Effector memory CD8-positive, alpha-beta T cell (primary cell): Measurements from ENCODE around the gene ITPKB.

Experiments
- ATAC-seq: fragments of 150-1000 bp; cut with Tn5 transposase; replicated peaks from 2 replicates; pipeline ENCODE4 v1.10.0; 2021; ENCODE audit warnings: mild to moderate bottlenecking, moderate library complexity
- DNase-seq, 3 experiments: peaks; one replicate each; pipeline ENCODE4 v3.0.0; 2021
- H3K27ac Mint-ChIP-seq, 2 donors: one replicate each; pipeline ENCODE4 v1.8.0; 2022; ENCODE audit warnings: mild to moderate bottlenecking in 2 of 2, mixed read lengths in 2 of 2, moderate library complexity in 2 of 2
- H3K27me3 Mint-ChIP-seq, 2 donors: one replicate each; pipeline ENCODE4 v1.8.0; 2022; ENCODE audit warnings: mixed read lengths in 2 of 2
- H3K36me3 Mint-ChIP-seq: one replicate; pipeline ENCODE4 v1.8.0; 2022; ENCODE audit warnings: mild to moderate bottlenecking, moderate library complexity, mixed read lengths; ENCODE audit not compliant: insufficient read depth
- H3K4me1 Mint-ChIP-seq, 2 donors: one replicate each; pipeline ENCODE4 v1.8.0; 2022; ENCODE audit warnings: low read depth in 2 of 2, mixed read lengths in 2 of 2
- H3K4me3 Mint-ChIP-seq, 2 donors: one replicate each; pipeline ENCODE4 v1.8.0; 2022; ENCODE audit warnings: mild to moderate bottlenecking in 2 of 2, mixed read lengths in 2 of 2, moderate library complexity in 2 of 2
- H3K9me3 Mint-ChIP-seq, 2 donors: one replicate each; pipeline ENCODE4 v1.8.0; 2022; ENCODE audit warnings: mixed read lengths in 2 of 2

Gene ITPKB

GRCh38 chr1:226678701-226679100 lies 60.4 kb downstream of the ITPKB start:
- H3K27me3 Mint-ChIP-seq: no peaks in the 10 kb centered on the region
- H3K9me3 Mint-ChIP-seq: no peaks in the 10 kb centered on the region
- peaks cover 89 to 100% of the 10 kb centered on the region in 2 donors for H3K4me1 Mint-ChIP-seq
- H3K4me3 Mint-ChIP-seq: peak overlapping the region; percentile 84 to 86
- peak overlapping the region; percentile 99 for H3K27ac Mint-ChIP-seq
- ATAC-seq (peak; percentile 43), DNase-seq (peak; percentile 51 to 53 (median 51))
- H3K36me3 Mint-ChIP-seq: peaks cover 64% of the 10 kb centered on the region

GRCh38 chr1:226678251-226678650 lies 60.8 kb downstream of the ITPKB start:
- Mint-ChIP-seq H3K4me3 (peak overlapping the region; percentile 84 to 86), H3K27ac (peak overlapping the region; percentile 99)

DNA sequence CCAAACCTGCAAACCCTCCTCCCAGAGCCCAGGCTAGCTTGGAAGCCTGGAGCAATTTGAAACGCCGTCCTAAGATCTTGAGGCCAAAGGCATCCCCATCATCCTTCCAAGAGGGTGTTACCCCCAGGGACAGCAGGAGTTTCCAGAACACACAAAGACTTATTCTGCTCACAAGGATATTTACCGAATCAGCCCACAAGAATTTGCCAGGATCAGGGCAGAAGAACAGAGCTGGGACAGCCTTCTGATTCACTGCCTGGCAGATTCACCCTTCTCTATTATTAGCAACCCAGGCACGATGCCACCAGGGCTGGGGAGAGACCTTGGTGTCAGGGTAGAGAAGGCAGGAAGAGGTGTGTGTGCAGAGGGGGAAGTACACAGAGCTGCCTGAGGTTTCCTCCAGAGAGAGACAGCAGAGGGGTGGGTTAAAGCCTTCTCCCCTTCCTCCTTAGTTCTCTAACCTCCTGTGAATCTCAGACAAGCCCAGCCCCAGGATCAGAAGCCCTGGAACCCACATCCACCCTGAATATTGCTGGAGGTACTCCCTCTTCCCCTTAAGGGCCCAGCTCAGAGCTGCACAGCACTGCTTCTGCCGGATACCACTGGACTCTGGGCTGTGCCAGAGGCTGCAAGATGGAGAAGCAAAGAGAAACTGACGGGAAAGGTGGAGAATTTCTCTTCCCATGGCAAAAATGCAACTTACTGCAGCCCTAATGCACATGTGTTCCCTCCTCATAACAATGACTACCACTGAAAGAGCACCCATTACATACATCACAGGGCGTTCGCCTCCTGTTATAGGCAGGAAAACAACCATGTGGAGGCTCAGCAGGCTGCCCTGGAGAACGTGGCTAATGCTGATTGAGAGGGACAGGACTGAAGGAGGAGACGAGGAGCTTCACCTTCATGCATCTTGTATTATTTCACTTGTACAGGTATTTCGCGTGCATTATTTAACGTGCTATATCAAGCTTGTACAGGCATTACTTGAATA lies 61.8 kb downstream of the ITPKB start:
- DNase-seq: peak; percentile 71 to 74 (median 74)
- peak overlapping the region; percentile 84 to 86 for H3K4me3 Mint-ChIP-seq

More at GRCh38 chr1:226678251-226678650, 60.8 kb downstream of the ITPKB start:
- H3K36me3 Mint-ChIP-seq: peaks cover 64% of the 10 kb centered on the region
- no peaks in the 10 kb centered on the region for H3K9me3 Mint-ChIP-seq
- H3K4me1 Mint-ChIP-seq: peaks cover 86 to 100% of the 10 kb centered on the region in 2 donors
- DNase-seq (no peak), ATAC-seq (no peak)
- H3K27me3 Mint-ChIP-seq: no peaks in the 10 kb centered on the region

GRCh38 chr1:226676381-226676780 lies 62.7 kb downstream of the ITPKB start:
- Mint-ChIP-seq H3K4me1 (peaks cover 83 to 100% of the 10 kb centered on the region in 2 donors), H3K27ac (peak overlapping the region; percentile 99), H3K9me3 (no peaks in the 10 kb centered on the region), H3K4me3 (peak overlapping the region; percentile 84 to 86), H3K27me3 (no peaks in the 10 kb centered on the region), H3K36me3 (peaks cover 67% of the 10 kb centered on the region)
- DNase-seq: no peak
- no peak for ATAC-seq

More for the DNA sequence above, 61.8 kb downstream of the ITPKB start:
- Mint-ChIP-seq H3K36me3 (peaks cover 70% of the 10 kb centered on the region), H3K27me3 (no peaks in the 10 kb centered on the region), H3K9me3 (no peaks in the 10 kb centered on the region), H3K4me1 (peaks cover 81 to 100% of the 10 kb centered on the region in 2 donors), H3K27ac (peak overlapping the region; percentile 99)
- ATAC-seq: peak; percentile 67

DNA sequence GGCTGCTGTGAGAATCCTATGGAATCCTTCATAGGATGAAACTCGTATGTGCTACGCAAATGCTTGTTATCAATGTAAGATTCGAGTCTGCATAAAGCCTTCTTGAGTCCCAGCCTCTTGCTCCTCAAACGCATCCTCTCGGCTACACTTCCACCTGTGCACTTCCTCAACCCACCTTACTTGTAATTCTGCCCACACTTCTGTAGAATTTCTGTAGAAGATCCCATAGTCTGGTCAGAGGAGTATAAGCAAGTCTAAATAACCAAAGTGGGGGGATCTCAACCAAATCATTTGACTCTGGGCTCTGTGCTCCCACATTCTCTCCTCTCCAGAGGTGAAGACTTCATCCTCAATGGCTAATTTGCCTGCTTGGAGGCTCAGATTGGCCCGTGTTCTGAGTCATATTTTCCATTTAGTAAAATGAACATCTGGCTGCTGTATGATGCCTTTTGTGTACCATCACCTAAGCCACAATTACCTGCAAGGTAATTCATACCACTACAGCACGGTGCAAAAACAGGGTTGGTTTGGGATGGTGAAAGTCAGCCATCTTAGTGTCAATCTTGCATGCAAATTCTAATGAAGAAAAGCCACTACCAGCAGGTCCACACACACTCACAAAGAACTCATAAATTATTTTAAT lies 63.2 kb downstream of the ITPKB start:
- ATAC-seq (no peak), DNase-seq (no peak)
- Mint-ChIP-seq H3K27ac (peak overlapping the region; percentile 99), H3K36me3 (peaks cover 65% of the 10 kb centered on the region), H3K4me3 (peak overlapping the region; percentile 84 to 86), H3K9me3 (no peaks in the 10 kb centered on the region), H3K27me3 (no peaks in the 10 kb centered on the region), H3K4me1 (peaks cover 83 to 100% of the 10 kb centered on the region in 2 donors)

DNA sequence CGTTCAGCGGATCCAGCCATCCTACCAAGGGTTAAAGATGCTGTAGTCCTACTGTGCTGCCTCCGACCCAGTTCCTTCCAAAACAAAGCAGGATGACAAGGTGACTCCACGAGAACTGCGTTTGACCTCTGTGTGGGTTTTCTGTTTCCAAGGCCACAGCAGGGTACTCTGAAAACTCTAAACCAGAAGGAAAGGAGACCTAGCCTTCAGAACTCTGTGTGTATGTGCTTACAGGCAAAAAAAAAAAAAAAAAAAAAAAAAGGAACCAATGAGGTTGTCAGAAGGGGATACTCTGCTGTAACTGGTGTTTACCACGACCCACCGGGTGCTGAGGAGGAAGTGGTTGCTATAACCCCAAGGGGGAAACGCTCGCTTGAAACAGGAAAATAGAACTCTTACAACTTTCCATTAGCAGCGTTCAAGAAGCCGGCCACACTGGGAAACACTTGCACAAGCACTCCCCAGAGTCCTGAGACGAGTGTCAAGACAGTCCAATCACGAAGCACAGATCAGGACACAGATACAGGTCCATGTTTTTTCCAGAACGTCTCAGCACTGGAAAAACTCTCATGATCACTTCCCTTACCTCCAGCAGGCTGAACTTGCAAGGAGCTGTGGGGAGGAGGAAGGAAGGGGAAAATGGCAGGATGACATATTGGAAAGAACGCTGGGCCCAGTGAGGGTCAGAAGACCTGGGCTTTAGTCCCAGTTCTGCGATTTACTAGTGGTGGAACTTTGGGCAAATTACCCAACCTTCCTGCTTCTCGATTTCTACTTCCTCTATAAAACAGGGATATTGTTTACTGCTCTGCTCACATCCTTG lies 64.0 kb downstream of the ITPKB start:
- H3K4me3 Mint-ChIP-seq: peak overlapping the region; percentile 84 to 86
- peaks cover 77 to 95% of the 10 kb centered on the region in 2 donors for H3K4me1 Mint-ChIP-seq
- H3K36me3 Mint-ChIP-seq: peaks cover 60% of the 10 kb centered on the region
- no peaks in the 10 kb centered on the region for H3K27me3 Mint-ChIP-seq
- peak overlapping the region; percentile 99 for H3K27ac Mint-ChIP-seq
- DNase-seq (peak; percentile 70 to 77 (median 74)), ATAC-seq (peak; percentile 69)
- H3K9me3 Mint-ChIP-seq: no peaks in the 10 kb centered on the region

DNA sequence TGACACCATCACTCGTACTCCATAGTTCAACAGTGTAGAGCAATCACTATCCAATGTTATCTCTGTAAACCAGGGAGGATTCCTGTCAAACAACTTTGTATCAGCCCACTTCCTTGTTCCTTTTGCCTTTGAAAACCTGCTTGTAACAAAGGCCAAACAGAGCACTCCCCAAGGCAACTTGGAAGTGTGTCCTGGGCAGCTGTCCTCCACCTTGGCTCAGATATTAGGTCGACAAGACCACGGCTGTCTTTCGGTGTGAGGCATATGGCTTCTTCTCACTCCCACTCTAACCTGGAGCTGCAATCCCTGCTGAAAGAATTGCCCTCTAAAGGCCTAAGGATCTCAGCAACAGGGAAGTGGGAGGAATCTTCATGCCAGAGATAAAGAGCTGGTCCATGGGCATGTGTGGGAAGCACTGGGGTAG lies 66.7 kb downstream of the ITPKB start:
- DNase-seq: no peak
- no peak for ATAC-seq
- Mint-ChIP-seq H3K36me3 (peaks cover 52% of the 10 kb centered on the region), H3K4me1 (peaks cover 55 to 82% of the 10 kb centered on the region in 2 donors), H3K27ac (peak overlapping the region; percentile 88 to 99), H3K4me3 (peak overlapping the region in 1 of 2 donors; percentile 6), H3K27me3 (no peaks in the 10 kb centered on the region), H3K9me3 (no peaks in the 10 kb centered on the region)

DNA sequence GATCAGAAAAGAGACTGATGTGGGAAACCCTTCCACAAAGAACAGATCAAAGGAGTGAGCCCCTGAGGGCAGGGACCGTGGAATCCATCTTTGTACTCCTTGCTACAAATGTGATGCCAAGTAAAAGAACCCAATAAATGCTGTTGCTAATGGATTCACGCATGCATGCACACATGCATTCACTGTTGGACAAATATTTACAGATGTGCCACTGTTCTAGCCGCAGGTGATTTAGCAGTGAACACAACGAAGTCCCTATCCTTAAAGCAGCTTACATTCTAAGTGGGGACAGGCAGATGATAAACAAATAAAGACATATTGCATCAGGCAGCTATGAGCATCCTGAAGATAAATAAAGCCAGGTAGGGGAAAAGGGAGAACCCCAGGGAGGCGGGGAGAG lies 67.8 kb downstream of the ITPKB start:
- no peaks in the 10 kb centered on the region for H3K9me3 Mint-ChIP-seq
- H3K27ac Mint-ChIP-seq: peak overlapping the region; percentile 88 to 99
- H3K4me3 Mint-ChIP-seq: peak overlapping the region; percentile 6 to 28
- H3K36me3 Mint-ChIP-seq: peaks cover 45% of the 10 kb centered on the region
- peaks cover 57 to 82% of the 10 kb centered on the region in 2 donors for H3K4me1 Mint-ChIP-seq
- no peak for ATAC-seq
- H3K27me3 Mint-ChIP-seq: no peaks in the 10 kb centered on the region
- no peak for DNase-seq

- Mint-ChIP-seq H3K9me3 (no peaks in the 10 kb centered on the region), H3K27ac (peak overlapping the region in 1 of 2 donors; percentile 99), H3K4me1 (peaks cover 53 to 82% of the 10 kb centered on the region in 2 donors), H3K4me3 (no peak overlapping the region), H3K27me3 (no peaks in the 10 kb centered on the region), H3K36me3 (peaks cover 36% of the 10 kb centered on the region)
- no peak for ATAC-seq
- DNase-seq: no peak
Observed at GRCh38 chr1:226670073-226670472, 69.0 kb downstream of the ITPKB start.

DNA sequence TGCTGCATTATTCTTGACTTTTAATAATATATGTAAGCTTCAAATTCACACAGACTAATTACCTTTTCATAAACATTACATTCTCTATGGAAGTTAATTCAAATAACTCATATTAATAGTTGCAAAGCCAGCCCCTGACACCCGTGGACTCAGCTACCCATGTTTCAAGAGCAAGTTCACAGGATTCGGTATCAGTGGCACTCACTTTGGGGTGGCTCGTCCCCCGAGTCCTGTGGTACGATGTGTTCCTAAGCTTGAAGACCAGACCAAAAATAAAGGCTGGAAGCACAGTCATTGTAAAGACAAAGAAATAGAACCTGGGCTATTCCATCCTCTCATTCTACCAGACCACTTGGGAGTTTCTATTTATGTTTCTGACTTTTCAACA lies 70.9 kb downstream of the ITPKB start:
- peaks cover 38% of the 10 kb centered on the region for H3K36me3 Mint-ChIP-seq
- H3K27ac Mint-ChIP-seq: peak overlapping the region; percentile 96 to 99
- peaks cover 58 to 79% of the 10 kb centered on the region in 2 donors for H3K4me1 Mint-ChIP-seq
- H3K27me3 Mint-ChIP-seq: no peaks in the 10 kb centered on the region
- ATAC-seq: no peak
- H3K9me3 Mint-ChIP-seq: no peaks in the 10 kb centered on the region
- no peak overlapping the region for H3K4me3 Mint-ChIP-seq
- no peak for DNase-seq

GRCh38 chr1:226666692-226667091 lies 72.4 kb downstream of the ITPKB start:
- H3K4me3 Mint-ChIP-seq: peak overlapping the region in 1 of 2 donors; percentile 63
- peaks cover 63 to 76% of the 10 kb centered on the region in 2 donors for H3K4me1 Mint-ChIP-seq
- H3K36me3 Mint-ChIP-seq: peaks cover 44% of the 10 kb centered on the region
- no peaks in the 10 kb centered on the region for H3K27me3 Mint-ChIP-seq
- DNase-seq: no peak
- peak overlapping the region; percentile 96 to 99 for H3K27ac Mint-ChIP-seq
- no peak for ATAC-seq
- H3K9me3 Mint-ChIP-seq: no peaks in the 10 kb centered on the region

- peaks cover 40% of the 10 kb centered on the region for H3K36me3 Mint-ChIP-seq
Observed at GRCh38 chr1:226666164-226666506, 72.9 kb downstream of the ITPKB start.

More at GRCh38 chr1:226666164-226666506, 72.9 kb downstream of the ITPKB start:
- Mint-ChIP-seq H3K27ac (peak overlapping the region; percentile 96 to 99), H3K4me3 (peak overlapping the region in 1 of 2 donors; percentile 25), H3K27me3 (no peaks in the 10 kb centered on the region), H3K9me3 (no peaks in the 10 kb centered on the region), H3K4me1 (peaks cover 63 to 76% of the 10 kb centered on the region in 2 donors)
- no peak for DNase-seq
- ATAC-seq: no peak
